ENCODE results near the gene VMAC.

DNA sequence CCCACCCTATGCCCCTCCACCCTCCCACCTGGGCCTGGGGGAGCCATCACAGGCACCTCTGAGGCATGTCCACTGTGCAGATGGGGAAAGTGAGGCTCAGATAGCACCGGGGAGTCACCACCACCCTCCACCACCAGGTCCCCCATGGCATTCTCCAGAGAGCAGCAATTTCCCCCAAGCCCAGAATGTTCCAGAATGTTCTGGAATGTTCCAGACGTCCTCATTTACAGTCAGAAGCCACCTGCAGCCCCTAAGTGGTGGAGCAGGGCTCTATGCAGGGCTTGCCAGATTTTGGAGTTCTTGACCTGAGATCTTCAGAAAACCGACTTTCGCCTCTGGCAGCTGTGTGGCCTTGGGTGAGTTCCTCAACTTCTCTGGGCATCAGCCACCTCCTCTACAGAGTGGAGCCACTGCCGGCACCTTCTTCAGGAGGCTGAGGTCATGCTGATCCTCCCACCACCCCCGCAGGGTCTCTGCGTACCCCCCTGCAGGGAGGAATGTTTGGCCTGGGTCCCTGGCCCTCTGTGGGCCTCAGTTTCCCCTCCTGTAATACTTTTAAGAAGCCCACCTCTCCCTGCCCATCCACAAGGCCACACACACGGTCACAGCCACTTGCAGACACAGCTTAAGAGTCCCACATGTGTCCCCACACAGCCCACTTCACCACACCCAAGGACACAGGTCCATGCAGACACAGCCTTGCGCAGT is 40.5 kb upstream of the VMAC start:
- TF ChIP-seq, protein P1, sequence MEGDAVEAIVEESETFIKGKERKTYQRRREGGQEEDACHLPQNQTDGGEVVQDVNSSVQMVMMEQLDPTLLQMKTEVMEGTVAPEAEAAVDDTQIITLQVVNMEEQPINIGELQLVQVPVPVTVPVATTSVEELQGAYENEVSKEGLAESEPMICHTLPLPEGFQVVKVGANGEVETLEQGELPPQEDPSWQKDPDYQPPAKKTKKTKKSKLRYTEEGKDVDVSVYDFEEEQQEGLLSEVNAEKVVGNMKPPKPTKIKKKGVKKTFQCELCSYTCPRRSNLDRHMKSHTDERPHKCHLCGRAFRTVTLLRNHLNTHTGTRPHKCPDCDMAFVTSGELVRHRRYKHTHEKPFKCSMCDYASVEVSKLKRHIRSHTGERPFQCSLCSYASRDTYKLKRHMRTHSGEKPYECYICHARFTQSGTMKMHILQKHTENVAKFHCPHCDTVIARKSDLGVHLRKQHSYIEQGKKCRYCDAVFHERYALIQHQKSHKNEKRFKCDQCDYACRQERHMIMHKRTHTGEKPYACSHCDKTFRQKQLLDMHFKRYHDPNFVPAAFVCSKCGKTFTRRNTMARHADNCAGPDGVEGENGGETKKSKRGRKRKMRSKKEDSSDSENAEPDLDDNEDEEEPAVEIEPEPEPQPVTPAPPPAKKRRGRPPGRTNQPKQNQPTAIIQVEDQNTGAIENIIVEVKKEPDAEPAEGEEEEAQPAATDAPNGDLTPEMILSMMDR (IDR thresholded peaks at IDR 0.05; ENCODE audit: borderline replicate concordance, extremely low read depth, low read length, poor library complexity, severe bottlenecking), result no peak
- no peak for TF ChIP-seq EZH2 (IDR thresholded peaks at IDR 0.05; ENCODE audit: borderline replicate concordance, low read depth, low read length, severe bottlenecking)
